Pons (tissue), 1 donor: ENCODE measurements around the gene KLHL17.
"Not testable (repeated sequence)": the region's sequence is repeated elsewhere in the genome, so short reads cannot be mapped to it uniquely, and the experiment has no call there.

Source experiments
- DNase-seq: peaks from one replicate; pipeline ENCODE4 v3.0.0-alpha.2; 2016; ENCODE audit warnings: low spot score

The KLHL17 gene

DNA sequence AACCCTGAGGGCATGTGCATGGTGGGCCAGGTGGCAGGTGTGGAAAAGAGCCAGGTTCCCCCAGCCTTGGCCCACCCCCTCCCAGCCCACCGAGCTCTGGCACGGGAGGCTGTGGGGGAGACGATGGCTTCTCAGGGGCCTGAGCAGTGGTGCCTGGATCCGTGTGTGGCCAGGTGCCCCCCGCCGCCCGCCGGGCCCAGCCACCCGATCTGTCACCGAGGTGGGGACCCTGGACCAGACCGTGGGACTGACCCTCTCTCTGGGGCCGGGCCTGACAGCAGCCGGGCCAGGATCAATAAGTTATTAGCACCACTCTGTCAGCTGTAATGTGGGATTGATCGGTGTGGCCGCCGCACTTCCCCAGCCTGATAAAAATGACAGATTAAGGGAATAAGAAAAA is 22.9 kb upstream of the KLHL17 start:
- DNase-seq = no peak

DNA sequence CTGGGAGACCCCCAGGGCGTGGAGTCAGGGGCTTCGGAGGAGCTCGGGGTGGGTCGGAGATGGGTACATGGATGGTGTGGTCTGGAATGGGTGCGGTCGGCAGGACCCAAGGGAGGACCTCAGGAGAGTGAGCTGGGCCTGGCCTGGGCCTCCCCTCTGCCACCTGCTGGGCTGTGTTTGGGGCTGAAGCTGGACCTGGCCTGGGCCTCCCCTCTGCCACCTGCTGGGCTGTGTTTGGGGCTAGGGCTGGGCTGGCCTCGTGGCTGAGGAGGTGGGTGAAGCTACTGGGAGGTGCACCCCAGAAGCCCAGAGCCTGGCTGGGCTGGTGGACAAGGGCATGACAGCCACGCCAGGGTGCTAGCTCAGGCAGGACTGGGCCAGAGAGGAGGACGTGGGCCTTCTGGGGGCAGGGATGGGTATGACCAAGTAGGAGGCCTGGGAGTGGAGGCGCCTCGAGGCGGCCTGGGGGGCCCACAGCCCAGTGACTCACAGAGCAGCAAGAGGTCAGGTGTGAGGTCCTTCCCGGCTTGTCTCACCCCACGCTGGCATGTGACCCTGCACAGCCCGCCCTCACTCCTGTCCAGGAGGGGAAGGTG is 22.2 kb upstream of the KLHL17 start:
- no peak for DNase-seq

DNA sequence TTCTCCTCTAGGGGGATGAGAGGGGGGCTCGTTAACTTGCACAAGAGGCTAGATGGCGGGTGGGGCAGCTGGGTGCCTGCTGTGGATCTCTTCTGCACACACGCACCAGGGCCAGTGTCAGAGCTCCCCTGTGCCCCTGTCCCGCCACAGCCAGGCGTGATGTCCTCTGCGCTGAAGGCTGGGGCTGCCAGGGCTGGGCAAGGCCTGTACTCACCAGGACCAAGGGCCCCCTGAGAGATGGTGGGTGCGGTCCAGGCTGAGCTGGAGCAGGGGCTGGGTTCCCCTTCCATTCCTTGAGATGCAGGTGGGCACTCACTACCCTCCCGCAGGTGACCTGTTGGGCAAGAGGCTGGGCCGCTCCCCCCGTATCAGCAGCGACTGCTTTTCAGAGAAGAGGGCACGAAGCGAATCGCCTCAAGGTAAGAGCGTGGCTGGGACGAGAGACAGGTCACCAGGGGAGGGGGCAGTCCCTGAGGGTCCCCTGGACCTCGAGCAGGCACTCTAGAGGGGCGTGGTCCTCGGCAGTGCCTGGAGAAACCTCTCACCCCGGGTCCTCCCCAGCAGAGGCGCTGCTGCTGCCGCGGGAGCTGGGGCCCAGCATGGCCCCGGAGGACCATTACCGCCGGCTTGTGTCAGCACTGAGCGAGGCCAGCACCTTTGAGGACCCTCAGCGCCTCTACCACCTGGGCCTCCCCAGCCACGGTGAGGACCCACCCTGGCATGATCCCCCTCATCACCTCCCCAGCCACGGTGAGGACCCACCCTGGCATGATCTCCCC is 21.5 kb upstream of the KLHL17 start:
- no peak for DNase-seq

DNA sequence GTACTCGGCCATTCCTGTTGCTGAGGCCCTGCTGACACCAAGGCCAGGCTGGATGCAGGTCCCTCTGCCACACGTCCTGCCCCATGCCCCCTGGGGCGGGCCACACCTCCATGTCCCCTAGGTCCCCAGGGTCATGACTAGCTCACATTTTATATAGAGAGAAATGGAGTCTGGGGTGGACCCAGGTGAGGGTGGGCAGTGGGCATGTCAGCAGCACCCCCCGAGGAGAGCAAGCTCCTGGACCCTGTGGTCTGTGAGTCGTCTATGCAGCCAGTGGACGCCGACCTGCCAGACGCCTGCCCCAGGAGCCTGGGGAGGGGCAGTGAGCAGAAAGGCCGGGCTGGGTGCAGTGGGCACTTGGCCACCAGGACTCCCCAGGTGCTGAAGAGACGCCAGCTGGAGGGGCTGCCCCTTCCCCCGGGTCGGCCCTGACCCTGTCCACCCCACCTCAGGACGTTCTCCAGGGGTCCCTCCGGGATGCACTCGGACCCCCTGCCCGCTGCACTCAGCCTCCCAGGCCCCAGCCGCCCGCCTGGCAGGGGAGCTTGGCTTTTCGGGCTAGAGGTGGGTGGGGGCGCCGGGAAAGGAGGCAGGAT is 20.8 kb upstream of the KLHL17 start:
- no peak for DNase-seq

GRCh38 chr1:940107-941014 is 20.0 kb upstream of the KLHL17 start:
- DNase-seq = peak; percentile 8

GRCh38 chr1:941015-941587 is 19.3 kb upstream of the KLHL17 start:
- no peak for DNase-seq

DNA sequence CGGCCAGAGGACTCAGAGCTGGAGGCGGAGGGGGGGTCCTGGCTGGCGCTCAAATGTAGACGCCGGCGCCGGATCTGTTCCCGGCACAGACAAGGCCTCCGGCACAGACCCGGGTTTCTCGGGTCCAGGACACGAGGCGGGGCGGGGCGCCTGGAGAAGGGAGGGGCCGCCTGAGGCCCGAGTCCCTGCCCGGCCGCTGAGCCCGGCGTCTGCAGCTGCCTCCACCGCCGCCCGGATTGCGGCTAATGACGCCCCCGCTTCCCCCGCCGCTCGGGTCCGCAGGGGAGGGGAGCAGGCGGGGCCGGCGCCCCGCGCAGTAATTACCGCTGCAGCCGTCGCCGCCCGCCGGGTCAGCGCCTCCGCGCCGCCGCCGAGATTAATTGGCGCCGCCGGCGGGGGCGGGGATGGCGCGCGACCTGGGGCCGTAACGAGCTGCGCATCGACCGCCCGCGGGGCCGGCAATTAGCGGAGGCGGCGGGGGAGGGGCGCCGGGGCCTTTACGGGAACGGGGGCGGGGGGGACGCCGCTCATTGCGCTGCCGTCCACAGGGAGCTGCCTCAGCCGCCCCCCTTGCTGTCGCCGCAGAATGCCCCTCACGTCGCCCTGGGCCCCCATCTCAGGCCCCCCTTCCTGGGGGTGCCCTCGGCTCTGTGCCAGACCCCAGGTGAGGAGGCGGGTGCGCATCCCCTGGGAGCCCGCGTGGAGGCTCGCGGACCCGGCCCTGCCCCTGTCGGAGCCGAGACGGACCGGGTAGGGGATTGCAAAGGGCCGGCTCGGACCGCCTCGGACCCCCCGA is 18.6 kb upstream of the KLHL17 start:
- no peak for DNase-seq

- no peak for DNase-seq
Observed at GRCh38 chr1:942411-942821, 18.0 kb upstream of the KLHL17 start.

DNA sequence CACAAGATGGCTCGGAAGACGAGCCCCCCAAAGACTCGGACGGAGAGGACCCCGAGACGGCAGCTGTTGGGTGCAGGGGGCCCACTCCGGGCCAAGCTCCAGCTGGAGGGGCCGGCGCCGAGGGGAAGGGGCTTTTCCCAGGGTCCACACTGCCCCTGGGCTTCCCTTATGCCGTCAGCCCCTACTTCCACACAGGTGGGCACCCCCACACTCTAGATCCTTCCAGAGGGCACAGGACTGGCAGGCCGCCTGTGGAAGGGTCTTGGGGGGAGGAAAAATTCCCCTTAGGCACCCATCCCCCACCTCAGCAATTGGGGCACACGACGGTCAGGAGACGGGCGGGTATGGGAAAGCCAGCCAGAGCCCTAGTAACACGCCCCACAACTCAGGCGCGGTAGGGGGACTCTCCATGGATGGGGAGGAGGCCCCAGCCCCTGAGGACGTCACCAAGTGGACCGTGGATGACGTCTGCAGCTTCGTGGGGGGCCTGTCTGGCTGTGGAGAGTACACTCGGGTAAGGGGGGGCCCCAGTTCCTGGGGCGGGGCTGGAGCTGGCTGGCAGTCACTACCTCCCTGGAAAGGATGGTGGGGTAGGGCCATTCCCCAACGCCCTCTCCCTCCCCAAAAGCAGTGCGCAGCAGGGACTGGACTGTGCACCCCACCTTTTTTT is 17.4 kb upstream of the KLHL17 start:
- no peak for DNase-seq

- DNase-seq = no peak
Observed at GRCh38 chr1:943545-944340, 16.6 kb upstream of the KLHL17 start.

GRCh38 chr1:944341-945325 is 15.8 kb upstream of the KLHL17 start:
- DNase-seq = no peak

DNA sequence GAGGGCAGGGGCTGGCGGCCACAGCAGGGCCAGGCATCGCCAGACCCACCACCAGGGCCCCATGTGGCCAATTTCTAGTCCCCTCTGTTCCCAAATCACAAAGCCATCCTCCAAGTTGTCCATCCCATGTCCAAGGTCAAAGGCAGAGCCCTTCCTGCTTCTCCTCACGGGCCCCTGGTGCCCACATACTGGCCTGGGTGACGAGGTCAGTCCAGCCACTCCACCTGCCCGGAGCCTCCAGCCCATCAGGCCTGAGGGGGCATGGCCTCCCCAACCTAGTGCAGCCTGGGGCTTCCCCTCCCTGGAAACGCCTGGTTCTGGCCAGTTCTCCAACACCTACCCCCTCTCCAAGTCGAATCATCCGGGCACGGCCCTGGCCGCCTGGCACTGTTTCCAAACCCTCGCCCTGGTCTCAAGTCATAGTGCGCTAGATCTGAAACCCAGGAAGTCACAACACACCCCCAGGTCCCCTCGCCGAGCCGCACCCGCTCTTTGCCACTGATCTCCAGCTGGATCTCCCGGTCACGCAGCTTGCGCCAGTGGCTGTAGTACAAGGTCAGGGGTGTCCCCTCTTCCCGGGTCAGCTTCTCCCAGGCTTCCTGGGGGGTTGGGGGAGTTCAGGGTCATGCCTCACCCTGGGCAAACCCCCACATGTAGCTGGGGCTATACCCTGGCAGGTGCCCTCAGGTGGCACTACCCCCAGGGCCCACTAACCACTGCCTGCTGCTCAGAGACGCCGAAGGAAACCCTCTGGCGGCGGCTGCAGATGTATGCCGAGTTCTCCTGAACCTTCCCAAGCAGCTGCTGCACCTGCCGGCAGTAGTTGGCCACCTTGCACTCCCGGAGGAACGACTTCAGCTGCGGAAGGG is 14.5 kb upstream of the KLHL17 start:
- no peak for DNase-seq

GRCh38 chr1:946811-947210 is 13.6 kb upstream of the KLHL17 start:
- not testable (repeated sequence) for DNase-seq

- DNase-seq = no peak
Observed at GRCh38 chr1:947958-948357, 12.4 kb upstream of the KLHL17 start.

- no peak for DNase-seq
Observed at GRCh38 chr1:950268-950667, 10.1 kb upstream of the KLHL17 start.

DNA sequence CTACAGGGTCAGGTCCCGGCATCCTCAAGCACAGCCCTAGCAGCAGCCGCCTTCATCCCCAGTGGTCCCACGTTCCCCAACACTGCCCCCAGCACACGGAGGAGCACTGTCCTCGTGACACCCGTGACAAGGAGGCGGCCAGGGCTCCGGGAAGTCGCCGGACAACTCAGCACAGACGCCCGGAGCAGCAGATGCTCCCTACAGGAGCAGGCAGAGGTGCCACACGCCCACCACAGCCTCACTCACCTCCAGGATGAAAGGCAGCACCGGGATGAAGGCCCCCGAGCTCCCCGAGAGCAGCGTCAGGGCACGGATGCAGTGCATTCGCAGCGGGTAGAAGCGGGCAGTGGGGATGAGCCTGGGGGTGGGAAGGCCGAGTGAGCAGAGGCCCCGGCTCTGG is 9.5 kb upstream of the KLHL17 start:
- no peak for DNase-seq

DNA sequence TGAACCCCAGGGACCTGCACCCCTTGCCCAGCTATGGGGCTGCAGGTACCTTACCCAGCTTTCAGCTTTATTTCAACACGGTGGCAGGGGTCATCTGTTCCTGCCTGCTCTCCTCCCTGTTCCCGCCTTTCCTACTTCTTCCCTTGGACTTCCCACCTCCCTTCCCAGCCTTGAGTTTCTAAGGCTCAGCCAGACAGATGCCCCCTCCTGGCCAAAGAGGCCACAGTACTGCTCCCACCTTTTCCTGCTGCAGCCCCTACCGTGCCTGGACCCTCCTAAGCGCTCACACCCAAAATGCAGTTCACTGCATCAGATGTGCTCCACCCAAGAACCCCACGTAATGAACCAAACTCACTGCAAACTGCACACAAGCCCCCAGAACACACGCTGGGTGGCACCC is 9.0 kb upstream of the KLHL17 start:
- no peak for DNase-seq

DNA sequence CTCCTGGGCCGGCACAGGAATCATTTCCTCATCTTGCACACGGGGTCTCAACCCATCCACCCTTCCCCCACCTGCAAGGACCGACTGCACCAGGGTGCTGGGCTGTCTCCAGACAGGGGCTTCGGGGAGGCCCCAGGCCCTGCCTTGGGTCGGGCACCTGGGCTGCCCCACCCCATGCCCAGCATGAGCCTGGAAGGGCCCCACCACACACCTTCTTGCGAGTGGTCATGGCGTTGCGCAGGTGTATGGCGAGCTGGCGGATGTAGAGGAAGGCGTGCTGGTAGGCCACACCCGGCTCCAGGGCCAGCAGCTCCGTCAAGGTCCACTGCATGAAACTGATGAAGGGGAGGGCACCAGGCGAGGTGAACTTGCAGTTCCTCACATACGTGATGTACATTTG is 8.2 kb upstream of the KLHL17 start:
- no peak for DNase-seq
